Stimulated activated CD4-positive, alpha-beta T cell treated with anti-CD3 and anti-CD28 coated beads, Interleukin-4, amount 100 ng/mL, for 1 hour (primary cell): ENCODE measurements around the gene HMX1.

ENCODE experiments used
- DNase-seq: peaks from one replicate; pipeline ENCODE4 v3.0.0-alpha.2; 2020

HMX1 gene

DNA sequence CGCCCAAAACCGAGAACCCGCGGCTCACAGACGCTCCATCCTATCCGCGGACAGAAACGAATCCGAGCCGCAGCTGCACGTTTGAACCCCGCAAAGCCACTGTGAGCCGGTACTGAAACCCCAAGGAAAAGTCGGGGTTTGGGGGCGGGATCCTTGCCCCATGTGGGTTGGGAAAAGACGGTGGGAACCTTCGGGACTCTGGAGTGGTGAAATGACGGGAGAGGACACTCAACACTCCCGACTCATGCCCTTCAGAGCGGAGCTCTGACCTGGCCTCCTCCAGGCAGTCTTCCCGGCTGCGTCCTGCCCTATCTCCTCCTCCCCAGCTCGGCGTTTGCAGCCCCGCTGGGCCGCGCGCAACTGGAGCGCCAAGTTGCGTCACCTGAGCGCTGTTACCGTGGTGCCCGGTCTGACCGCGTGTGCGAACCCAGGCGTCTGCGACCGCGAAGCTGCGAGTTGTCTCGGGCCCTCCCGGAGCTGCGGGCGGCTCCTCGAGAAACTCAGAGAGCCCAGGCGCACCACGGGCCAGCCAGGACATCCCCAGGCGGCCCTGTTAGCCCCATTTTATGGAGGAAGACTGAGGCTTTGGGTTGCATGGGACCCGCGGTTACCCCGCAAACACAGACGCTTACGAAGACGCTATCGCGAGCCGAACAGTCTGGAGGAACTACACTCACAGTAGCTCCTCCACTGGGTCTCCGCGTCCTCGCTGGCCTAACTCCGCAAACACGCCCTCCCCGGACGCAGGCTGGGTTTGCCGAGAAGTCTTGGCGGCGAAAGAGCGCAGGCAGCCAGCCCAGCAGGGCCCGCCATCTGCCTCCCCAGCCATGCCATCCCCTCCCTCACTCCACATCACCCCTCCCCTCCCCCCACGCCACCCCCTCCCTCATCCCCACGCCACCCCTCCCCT lies 20.3 kb upstream of the HMX1 start:
- DNase-seq: no peak

DNA sequence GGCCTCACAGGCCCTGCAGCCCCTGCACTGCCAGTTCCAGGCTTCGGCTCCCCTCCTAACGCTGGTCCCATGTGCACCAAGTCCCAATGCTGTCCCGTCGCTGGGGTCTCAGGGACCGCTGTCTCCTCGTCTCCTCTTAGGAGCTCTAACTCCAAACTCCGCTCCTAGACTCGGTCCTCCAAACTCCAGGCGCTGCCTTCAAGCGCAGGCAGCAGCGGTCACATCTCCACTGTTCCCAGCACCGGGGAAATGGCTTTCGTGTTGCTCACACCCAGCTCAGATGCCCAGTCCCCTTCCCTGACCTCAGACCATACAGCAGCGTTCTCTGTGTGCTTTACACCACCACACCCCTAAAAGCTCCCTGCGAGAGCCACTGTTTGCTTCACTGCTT lies 19.6 kb upstream of the HMX1 start:
- DNase-seq: no peak

DNA sequence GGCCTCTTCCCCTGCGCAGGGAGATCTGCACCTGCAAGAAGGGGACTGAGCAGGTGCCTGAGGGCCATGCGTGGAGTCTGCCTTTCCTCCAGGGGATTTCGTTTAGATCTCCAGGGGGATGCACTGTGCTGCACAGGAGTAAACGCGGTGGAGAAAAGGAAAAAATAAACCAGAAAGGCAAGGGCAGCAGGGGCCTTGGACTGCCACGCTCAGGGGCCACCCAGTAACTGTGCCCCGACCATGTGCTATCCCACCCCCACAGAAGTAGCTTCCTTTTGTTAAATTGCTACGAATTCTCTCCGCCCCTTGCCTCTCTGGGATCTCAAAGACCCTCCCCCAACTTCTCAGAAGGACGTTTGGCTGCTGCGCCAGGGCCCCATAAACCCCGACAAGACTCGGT lies 17.2 kb upstream of the HMX1 start:
- no peak for DNase-seq

DNA sequence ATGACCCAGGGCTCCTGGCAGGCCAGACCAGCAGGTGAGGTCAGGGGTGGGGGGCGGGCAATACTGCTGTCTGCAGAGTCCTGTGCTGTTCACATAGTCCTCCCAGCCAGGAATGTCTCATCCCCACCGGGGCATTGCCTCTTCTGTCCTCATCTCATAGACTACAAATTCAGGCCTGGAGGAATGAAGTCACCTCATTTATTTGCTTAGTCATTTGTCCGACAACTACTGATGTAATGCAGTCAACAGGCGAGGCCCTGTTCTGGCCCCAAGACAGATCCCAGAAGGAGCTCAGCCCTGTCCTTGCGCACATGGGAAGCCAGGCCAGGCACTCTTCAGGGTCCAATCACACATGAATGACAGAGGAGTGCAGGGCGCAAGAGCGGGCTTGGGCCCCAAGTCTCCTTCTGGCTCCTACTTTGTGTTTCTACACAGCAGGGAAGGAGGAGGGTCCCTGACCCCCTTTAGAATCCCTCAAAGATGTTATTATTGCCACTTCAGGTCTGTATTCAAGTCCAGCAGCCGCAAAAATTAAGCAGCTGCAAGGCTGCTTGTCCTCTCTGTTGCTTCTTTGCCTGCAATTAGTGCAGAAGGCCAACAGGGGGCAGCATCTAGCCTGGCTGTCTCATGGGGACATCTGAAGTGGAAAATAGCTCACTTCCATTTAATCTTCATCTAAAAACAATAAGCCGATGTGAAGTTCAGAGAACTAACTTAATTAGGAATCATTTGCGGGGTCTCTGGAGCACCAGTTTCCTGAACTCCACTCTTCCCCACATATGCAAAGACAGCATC lies 15.2 kb upstream of the HMX1 start:
- no peak for DNase-seq

DNA sequence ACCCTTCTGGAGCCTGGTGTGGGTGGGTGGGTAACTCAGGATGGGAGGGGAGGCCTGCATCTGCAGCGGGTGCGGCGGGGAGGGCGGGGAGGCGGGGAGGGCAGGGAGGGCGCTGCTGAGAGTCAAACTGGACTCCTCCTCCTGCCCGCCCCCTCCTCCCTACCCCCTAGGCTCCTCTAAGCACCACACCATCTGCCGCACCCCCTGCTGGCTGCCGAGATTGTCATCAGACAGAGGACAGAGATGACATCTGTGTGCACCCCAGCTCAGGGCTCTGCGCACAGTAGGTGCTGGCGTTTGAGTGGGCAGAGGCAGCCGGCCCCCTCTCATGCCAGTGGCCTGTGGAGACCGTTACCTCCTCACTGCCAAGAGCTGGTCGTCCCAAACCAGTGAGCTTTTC lies 10.6 kb upstream of the HMX1 start:
- no peak for DNase-seq

DNA sequence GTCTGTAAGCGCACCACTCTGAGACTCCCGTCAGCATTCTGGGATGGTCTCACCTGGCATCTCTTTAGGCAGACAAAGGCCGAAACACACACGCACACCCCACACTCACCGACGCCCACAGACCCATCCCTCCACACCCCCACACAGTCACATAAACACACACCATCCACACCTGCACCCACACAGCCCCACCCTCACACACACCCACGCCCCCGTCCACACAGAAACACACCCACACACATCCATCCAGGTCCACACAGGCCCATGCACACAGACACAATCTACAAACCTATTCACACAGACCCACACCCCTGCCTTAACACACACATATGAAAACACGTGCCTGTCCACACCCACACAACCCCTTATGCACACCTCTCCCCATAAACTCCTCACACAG lies 9.2 kb upstream of the HMX1 start:
- no peak for DNase-seq

DNA sequence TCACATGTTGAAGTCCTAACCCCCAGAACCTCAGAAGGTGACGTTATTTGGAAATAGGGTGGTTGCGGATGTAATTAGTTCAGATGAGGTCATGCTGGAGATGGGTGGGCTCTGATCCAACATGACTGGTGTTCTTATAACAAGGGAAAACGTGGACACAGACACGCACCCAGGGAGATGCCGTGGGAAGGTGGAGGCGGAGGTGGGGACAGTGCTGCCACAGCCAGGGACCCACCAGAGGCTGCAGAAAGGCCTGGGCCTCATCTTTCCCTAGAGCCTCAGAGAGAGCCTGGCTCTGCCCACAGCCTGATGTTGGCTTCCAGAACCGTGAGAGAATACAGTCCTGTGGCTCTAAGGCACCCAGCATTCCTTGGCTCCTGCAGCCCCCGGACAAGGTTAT lies 7.9 kb upstream of the HMX1 start:
- no peak for DNase-seq

DNA sequence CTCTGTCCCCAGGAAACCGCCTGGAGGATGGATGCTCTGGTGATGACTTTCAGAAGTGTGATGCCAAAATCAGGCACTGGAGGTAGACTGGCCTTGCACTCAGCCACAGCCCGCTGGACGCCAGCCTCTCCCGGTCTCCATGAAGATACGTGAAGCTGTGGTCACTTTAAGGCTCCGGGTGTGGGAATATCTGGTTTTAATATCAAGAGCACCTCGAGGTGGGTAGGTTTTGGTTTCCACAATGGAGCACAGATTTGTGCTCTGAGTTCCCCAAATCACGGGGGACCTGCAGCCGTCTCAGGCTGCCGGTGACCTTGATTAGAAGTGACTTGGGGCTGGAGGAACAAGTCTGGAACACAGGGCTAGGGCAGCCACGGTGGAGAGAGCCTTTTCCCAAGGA lies 6.8 kb upstream of the HMX1 start:
- DNase-seq: no peak

DNA sequence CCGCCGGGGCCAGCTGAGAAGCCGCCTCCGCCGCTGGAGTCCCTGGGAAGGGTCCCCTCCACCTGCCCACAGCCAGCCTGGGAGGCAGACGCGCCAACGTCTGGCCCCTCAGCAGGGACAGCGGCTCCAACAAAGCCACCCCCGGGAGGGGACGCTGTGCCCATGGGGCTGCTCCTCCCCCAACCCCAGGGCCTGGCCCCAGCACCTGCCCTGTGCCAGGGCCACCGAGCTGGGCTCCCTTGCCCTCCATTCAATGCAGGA lies 6.1 kb upstream of the HMX1 start:
- DNase-seq: no peak

DNA sequence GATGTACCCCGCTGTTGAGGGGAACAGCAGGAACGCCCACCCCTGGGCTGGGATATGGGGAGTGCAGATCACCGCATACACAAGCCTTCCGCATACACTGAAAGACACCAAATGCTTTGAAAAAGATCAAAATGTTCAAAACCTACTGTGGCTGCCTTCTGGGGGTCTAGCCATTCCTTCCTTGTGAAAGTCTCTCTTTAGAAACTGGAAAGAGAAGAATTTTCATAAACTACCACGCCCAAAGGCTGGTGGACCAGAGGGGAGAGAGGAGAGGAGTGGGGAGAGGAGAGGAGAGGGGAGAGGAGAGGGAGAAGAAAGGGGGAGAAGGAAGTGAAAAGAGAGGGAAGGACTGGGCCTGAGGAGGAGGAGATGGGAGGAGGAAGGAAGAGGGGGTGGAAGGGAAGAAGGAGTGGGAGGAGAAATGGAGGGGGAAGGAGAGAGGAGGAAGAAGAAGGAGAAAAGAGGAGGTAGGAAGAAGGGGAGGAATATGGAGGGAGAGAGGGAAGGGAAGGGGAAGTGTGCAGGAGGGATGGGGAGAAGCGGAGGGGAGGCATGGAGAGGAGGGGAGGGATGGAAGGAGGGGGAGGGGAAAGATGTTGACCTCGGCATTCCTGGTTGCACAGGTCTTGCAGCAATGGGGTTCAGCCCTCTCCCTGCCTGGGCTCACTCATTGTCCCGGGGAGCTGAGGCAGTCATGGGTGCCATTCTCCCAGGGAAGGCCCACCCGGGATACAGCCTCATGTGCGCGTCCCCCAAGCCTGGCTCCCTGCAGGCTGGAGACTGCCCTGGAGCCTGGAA lies 5.5 kb upstream of the HMX1 start:
- no peak for DNase-seq

DNA sequence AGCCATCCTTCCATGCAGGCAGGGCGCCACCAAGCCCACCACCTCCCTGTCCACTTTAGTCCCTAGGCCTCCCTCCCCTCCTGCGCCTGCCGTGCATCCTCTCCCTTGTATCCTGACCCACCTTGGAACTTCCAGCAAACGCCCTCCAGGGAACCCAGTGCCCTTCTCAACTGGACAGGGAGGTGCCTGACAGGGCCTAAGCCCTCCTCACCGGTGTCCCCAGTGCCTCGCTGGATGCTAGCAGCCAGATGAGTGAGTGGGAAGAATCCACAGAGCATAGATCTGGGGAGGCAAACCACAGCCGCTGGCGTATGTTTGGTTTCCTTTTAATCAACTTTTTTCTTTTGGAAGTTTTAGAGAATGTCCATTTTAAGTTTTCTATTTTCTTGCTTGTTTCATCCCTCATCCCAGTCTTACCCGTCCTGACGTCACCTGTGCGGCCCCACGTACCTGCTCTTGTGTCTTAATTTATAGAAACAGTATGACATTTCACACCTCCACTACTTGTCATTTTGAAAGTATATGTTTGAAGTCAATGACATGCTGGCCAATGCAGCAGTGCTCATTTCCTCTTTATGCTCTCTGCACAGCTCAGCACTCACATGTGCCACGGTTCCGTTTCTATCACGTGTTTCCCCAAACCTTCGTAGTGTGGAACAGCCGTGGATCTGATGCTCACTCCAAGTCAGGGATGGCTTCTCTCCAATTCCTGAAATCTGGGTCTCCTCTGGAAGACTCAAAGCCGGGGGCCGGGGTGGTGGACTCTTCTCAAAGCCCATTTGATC lies 3.4 kb upstream of the HMX1 start:
- no peak for DNase-seq

DNA sequence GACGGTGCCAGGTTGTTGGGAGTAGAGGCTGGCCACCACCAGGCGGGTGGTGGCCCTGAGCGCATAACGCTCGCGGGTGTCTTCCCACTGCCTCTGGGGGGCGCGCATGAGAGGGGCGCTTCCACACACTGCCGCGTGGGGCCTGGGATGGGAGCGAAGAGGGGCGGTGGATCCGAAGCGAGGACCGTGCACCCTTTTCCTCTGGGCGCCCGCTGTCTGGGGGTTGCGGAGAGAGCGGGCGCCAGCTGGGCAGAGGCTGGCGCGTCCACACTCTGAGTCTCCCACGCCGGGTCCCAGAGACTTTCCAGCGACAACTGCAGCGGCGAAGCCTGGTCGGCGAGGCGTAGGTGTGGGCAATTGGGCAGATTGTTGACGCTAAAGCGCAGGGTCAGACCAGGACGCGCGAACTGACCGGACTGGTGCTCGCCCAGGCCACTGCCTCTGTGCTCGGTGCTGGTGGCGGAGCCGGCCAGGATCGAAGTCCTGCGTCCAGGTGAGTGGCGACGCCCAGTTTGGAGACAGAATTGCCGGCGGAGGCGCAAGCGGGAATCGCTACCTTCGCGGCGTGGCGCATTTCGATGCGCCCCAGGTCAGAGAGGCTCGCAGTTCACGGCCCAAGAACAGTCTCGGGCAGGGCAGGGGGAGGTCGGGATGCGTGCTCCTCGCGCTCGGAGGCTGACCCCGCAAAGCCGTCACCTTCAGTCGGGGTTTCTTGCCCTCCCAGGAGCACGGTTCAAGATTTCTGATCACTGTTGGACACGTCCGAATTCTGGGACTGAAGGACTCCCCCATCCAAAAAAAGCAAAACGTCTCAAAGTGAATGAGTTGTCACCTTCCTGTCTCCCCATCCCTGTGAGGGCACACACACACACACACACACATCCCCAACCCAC lies 2.6 kb upstream of the HMX1 start:
- no peak for DNase-seq

DNA sequence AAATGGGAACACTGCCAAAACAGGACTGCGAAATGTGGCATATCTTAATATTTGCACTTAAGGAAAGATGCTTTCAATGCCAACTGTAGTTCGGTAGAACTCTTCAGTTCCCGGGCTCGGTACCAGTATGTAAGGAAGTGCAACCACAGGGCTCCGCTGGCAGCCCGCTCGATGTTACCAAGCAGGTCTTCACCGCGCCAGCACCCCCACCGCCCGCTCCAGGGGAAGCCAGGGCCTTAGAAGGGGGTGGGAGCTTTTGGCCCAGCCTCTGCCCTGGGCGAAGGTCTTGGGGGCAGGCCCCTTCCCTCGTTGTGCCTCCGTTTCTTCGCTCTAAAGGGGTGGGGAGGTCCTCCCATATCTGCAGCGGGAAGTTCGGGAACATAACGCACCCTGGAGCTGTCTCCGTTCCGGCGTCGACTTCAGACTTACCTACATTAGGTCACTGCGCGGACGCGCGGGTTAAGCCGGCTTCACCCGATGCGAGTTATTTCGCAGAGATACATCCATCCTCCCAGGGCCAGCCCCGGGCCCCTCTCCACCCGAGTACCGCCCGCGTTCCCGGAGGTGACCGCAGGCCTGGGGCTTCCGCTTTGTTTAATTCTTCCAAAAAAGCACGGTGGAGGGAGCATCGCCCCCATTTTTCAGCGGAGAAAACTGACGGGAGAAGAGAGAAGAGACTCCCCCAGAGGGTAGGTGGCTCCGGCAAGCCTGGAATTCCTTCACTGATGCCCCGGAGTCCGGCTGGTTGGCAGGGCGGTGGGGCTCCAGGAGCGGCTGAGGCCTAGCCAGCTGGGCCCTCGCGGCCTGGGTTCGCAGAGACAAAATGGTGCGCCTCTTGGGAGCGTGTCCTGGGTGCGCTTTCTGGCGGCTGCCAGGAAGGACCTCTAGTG lies 1.0 kb upstream of the HMX1 start:
- DNase-seq: no peak

DNA sequence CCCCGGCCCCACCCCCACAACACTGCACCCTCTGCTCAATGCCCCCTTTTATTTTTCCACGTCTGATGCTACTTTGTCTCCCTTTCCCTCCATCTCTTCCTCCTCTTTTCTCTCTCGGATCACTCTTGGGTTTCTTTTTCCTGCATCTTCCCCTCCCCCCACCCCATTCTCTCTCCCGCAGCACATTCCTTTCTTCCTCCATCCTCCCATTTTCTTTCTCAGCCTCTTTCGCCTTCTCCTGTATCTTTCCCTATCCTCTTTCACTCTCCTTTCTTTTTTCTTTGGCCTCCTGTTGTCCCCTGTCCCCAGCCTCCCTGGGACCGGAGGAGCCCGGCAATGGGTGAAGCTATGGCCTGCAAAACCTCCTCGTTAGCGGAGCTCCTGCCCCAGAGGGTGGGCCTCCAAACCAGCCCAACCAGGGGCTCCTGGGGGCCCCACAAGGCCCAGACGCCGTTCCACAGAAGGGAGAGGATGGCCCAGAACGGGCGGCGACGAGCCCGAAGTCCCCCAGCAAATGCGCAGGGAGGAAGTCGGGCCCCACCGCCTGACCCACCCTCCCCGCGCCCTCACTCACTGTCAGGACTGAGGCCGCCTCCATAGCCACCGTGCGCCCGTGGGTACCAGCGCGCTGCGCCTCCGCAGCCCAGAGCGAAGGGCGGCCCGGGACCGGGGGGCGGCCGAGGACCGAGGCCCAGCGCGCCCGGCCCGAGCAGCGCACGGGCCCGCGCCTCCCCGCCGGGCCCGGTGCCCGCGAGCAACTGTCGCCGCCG lies 807 bp downstream of the HMX1 start:
- no peak for DNase-seq

DNA sequence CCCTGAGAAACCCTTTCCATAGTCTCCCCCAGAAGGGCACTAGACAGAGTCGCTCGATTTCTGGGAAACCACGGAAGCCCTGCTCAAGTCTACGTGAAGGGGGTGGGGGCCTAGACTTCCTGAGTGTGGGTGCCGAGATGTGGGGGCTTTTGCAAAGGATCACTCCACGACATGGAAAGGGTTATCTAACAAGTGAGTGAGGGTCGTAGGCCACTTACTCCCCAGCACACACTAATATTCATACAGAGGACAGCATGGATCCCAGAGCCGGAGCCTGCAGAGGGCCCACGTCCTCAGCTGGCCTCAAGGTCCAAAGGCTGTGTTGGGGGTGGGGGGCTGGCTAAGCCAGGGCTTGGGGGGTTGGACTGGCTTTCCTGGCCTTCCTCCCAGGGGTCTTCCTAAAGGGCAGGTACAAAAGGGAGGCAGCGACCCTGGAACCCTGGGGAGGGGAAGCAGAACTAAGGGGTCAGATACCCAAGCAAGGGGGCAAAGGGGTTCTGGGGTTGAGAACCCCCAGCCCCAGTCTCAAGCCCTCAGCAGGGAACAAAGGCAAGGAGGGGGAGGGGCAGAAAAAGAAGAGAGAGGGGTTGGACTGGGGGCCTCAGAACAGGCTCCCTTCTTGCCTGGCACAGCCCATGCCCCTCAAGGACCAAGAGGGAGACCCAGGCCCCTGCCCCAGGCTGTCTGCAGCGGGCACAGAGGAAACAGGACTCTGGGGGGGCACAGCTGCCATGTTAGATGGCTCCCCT lies 1.6 kb downstream of the HMX1 start:
- no peak for DNase-seq

DNA sequence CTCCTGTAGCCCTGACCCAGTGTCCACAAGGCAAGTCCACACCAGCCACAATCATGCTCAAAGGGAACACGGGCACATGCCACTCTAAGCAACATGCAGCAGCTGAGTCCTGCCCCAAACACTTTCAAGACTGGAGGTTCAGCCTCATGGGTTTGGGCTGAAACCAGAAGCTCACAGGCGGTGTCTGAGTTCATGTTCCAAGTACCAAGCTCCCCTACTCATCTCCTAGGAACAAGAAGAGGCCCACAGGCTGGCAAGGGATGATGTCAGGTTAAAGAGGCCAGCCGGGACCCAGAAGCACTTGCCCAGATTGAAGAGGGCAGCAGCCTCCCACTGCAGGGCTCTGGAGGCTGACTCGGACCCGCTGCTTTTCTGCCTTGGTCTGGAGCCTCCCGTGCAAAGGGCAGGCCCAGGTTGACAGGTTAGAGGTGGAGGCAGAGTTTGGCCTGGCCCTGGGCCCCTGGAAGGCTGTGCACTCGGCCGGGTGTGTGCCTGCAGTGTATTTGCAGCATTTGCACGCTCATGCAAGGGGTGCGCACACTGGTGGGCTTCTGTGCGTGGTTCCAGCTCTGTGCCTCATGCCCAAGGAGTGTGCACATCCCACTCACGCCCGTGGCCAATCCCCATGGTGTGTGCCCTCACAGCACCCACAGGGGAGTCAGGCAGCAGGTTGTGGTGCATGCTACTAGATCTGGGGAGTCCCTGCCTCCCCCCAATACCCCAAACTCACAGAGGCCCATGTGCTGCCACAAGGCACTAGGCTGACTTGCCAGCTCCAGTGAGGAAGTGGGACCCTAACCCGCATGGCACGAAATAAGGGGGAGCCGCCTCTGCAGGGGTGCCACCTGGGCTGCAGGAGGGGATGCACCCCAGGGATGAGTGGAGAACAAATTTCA lies 2.4 kb downstream of the HMX1 start:
- DNase-seq: no peak

DNA sequence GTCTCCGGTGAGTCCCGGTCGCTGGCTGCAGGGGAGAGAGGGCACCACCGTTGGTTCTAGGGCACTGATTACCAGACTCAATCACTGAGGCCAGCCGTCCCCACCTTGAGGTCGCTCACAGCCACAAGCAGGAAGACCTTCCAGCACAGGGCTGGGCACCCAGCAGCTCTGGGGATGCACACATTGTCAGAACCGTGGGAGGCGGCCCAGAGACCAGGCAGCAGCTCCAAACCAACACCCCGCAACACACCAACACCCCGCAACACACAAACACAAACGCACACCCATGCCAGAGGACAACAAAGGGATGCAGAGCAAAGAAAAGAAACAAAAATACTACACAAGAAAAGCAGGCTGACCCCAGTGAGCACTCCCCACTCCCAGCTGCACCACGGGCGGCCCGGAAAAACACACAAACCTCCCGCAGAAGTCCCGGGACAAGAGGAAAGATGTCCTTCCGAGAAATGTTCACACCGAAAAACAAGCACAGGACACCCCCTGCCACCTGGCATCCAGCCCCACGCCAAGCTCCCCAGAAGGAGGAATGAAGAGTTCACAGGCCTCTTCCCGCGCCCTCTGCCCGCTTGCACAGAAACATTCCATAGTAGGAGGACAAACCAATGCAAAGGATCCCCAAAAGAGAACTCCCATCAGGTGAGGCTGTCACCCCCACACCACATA lies 3.2 kb downstream of the HMX1 start:
- DNase-seq: no peak
